Stimulated activated CD4-positive, alpha-beta T cell treated with anti-CD3 and anti-CD28 coated beads, TNF-alpha, amount 100 ng/mL, for 24 hours (primary cell): ENCODE measurements around the gene MSX1.

Source experiments
- DNase-seq, 3 experiments: peaks; one replicate each; pipeline ENCODE4 v3.0.0-alpha.2; 2020; ENCODE audit warnings: low read depth in 3 of 3

The MSX1 gene

GRCh38 chr4:4857809-4858508, 1.5 kb upstream of the MSX1 start:
- no peak for DNase-seq

DNA sequence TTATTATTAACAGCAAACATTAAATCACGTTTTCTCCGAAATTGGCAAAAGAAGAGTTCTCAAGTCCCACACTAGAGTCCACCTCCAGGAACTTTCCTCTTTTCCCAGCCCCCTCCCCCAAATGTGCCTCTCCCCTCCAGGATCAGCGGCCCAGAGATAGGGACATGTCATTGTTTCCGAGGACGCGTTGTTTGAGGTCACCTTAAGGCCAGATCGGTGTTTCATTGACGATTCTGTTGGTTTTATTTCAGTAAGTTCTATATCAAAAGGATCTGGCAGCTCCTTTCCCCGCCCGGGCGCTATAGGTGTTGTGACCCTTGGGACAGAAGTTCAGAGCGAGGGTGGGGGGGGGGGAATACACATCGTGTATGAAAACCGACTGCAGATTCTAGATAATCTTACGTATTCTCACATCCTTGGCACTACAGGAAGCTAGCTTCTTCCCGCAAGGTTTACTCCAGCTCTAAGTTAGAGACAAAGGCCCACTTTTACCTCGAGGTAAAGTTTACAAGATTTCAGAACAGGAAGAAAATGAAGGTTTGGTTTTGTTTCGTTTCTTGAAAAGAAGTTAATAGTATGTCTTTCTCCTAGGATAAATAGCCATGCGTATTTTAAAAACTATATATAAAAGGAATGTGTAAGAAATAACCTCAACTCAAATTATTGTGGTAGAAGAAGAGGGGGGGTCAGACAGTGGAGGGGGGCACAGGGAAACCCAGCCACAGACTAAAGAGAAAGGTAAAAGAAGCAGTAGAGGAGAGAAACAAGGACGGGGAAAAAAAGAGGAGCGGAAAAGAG, 739 bp upstream of the MSX1 start:
- DNase-seq = no peak

DNA sequence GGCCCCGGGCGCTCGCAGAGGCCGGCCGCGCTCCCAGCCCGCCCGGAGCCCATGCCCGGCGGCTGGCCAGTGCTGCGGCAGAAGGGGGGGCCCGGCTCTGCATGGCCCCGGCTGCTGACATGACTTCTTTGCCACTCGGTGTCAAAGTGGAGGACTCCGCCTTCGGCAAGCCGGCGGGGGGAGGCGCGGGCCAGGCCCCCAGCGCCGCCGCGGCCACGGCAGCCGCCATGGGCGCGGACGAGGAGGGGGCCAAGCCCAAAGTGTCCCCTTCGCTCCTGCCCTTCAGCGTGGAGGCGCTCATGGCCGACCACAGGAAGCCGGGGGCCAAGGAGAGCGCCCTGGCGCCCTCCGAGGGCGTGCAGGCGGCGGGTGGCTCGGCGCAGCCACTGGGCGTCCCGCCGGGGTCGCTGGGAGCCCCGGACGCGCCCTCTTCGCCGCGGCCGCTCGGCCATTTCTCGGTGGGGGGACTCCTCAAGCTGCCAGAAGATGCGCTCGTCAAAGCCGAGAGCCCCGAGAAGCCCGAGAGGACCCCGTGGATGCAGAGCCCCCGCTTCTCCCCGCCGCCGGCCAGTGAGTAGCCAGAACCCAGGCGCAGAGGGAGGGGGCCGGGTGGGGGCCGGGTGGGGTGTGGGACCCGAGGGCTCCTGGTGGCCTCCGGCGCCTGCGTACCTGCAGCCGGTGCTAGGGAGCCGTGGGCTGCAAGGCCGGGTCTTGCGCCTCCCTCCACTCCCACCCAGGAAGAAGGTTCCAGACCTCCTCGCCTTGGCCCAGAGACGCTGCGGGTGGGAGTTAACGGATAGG, 534 bp downstream of the MSX1 start:
- no peak for DNase-seq

DNA sequence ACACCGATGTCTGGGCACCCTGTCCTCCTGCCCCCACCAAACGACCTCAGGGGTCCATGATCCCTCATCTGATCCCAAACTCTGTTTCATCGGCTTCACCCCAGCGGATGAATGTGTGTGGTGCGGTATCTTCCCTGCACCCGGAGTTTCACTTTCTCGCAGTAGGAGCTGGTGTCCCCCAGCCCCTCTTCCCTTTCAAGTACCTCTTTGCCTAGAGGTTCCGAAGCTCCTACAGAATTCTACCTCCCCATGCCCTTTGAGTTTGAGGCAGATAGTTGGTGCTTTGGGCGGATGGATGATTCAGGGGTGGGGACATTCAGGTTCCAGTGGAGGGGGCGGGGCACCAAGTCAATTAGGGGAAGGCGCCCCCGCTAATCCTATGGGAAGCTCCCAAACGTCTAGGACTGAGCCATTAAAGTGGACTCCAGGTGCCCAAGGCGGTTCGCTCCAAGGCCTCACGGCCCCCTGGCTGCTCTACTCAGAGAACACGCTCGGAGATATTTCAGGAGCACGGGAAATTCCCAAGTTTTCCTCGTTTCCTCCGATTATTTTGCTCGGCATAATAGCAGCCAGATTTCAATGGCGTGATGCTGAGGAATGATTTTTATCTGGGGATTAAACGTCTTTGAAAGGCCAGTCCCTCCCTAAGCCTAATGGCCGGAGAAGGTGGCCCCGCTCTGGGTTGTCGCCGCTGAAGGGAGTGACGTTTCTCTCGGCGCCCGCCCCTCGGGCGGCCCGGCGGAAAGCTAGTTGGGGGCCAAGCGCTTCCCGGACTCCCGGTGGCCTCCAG, 1.3 kb downstream of the MSX1 start:
- no peak for DNase-seq

GRCh38 chr4:4861390-4862018, 2.0 kb downstream of the MSX1 start:
- no peak for DNase-seq

DNA sequence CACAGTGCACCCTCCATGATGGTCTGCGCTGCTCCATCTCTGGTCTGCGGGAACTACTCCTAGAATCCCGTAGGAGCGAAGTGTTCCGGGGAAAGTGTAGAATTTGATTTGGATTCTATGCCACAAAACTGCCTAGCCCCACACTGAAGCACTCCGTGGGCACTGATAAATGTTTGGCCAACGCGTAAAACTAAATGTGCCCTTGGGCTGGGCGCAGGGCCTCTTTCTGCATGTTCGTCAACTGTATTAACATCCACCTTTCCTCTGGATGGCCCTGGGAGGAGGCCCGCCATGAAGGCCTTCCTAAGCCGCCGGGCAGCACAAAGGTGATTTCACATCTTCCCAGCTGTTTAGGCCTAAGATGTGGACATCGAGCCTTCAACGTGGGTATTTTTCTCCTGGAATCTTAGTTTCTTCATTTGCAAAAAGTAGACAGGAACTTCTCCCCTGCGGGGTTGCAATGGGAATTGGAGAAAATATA, 2.6 kb downstream of the MSX1 start:
- DNase-seq = no peak

DNA sequence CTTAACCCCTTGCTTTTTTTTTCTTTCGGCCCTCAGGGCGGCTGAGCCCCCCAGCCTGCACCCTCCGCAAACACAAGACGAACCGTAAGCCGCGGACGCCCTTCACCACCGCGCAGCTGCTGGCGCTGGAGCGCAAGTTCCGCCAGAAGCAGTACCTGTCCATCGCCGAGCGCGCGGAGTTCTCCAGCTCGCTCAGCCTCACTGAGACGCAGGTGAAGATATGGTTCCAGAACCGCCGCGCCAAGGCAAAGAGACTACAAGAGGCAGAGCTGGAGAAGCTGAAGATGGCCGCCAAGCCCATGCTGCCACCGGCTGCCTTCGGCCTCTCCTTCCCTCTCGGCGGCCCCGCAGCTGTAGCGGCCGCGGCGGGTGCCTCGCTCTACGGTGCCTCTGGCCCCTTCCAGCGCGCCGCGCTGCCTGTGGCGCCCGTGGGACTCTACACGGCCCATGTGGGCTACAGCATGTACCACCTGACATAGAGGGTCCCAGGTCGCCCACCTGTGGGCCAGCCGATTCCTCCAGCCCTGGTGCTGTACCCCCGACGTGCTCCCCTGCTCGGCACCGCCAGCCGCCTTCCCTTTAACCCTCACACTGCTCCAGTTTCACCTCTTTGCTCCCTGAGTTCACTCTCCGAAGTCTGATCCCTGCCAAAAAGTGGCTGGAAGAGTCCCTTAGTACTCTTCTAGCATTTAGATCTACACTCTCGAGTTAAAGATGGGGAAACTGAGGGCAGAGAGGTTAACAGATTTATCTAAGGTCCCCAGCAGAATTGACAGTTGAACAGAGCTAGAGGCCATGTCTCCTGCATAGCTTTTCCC, 3.4 kb downstream of the MSX1 start:
- DNase-seq = no peak

DNA sequence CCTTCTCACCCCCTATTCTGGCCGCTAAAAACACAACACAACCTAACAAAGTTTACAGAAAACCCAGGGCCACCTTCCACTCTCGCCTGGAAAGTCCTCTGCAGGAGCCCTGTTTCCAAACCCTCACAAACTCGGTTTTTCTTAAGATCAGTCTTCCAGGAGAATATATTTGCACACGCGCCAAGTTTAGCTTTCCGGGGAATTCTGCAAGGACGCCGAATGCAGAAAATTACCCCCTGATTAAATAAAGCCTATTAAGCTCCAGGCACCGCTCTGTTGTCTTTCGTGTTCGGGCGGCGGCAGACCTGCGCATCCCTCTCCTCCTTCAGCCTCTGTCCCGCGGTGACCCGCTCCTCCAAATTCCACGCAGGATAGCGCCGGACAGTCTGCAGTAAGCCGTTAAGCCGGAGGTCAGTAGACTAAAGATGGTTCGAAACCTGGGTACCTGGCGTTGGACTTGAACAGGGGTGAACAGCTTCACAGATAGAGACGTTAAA, 5.0 kb downstream of the MSX1 start:
- DNase-seq = no peak

- DNase-seq = no peak
Measured at GRCh38 chr4:4864940-4865704, 5.7 kb downstream of the MSX1 start.

DNA sequence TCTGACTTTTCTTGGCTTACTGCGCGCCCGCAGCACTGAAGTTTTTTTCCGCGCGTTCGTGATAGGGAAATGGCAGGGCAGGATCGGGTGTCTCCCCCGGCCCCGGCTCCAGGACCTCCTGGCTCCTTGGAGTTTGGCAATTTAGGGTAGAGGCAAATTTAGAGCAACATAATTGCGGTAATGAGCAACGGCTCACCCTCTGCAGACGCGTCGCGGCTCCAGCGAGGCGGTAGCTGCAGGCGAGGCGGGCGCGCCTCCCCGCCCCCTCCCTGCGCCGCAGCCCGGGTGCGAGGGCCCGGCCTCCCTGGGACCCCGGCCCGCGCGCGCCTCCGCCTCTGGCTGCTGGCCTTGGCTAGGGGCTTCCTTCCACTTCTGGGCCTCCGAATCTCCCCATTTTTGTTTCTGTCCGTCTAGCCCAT, 6.2 kb downstream of the MSX1 start:
- no peak for DNase-seq

DNA sequence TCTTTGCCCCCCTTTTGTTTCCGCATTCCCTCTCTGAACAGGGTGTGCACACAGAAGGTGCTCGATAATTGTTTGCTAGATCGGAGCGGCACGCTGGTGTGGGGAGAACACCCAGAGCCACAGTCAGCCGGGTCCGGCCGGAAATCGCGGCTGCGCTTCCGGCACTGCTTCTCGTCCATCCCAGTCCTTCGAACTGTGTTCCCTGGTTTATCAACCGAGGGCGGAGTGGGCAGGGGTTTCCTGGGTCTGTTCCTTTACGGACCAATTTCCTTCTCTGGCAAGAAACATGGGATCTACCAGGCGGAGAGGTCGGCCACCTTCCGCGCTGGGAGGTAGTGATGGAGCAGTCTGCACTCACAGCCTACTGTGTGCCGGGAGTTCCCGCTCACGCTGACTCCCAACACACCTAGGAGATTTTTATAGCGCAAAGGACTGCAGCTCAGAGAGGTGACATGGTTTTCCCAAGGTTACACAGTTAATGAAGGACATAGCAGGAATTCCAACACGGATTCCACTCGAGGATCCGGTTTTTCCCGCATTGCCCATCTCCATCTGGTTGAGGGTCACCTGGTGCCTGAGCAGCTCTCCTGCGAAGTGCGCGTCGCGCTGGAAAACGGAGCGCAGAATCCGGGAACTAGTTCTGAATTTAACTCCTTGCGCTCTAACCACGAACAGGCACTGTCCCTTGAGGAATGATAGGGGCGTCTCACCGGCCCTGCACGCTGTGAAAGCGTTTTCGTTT, 6.8 kb downstream of the MSX1 start:
- DNase-seq = no peak

DNA sequence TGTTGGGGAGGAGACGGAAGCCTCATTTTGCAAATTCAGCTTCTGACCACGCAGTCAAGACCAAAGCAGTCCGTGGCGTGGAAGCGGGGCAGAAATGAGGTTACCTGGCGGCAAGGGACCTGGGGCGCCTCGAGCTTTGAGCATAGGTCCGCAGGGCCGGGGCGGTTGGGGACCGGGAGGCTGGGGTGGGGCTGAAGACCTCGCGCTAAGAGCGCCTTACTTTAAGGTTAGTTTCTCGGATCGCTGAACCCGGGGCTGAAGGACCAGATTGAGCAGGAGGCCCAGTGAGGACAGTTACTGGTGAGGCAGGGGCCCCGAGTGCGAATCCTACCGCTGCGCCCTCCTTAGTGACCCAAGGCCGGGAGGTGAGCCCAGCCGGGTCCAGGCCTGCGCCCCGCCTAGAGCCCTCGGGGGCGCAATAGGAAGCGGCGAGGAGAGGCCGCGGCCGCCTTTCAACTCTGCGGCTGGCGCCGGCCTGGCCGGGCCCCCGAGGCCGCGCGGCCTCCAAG, 7.5 kb downstream of the MSX1 start:
- no peak for DNase-seq

- no peak for DNase-seq
Measured at GRCh38 chr4:4867375-4868039, 8.0 kb downstream of the MSX1 start.

- DNase-seq = no peak
Measured at GRCh38 chr4:4868040-4868757, 8.7 kb downstream of the MSX1 start.

DNA sequence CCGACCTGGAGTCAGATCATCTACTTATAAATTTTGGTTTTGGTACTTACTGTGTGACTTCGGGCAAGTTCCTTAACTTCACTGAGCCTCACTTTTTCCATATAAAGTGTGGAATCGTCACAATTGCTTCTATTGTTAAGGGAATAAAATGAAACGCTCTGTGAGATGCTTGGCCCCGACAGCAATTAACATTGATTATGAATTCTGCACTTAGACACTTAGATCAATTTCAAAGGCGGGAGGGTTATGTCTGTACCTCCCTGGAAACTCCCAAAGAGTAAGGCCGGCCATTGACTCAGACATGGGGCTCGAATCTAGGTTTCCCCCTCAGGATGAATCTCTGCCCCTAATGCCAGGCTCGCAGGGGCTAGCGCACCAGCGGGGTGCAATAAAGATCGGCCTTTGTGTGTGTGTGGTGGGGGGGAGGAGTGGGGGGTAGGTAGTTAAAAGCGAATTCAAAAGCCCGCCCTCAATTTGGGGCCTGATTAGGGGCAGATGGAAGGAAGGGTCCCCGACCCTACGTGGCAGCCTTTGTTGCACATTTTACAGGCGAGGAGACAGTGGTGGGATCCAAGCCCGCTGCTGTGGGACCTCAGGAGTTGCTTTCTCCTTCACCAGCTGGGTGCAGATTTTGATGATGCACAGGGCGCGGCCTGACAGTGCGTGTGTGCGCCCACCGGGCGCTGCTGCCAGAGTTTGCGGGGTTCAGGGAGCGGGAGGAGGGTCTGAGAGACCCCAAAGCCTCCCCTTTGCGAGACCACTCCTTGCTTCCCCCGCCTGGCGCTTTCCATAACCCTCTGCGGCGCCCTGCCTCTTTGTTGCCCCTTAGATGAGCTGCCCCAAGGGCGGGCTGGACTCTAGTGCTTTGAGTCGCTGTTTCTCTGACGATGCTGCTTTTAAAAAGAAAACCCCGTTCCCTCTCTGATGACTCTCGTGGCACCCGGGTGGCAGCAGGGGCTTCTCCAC, 9.6 kb downstream of the MSX1 start:
- no peak for DNase-seq
